Liver (tissue), 9 donors: ENCODE data around the gene CLEC18C. TPM values are rescaled to one million over a fixed set of nuclear protein-coding genes. Genes with fewer than 3 reads are reported as not detected.
A peak's percentile ranks its signal among the peaks of the same experiment; 100 is the strongest.

ENCODE experiments used
- DNase-seq: peaks from one replicate; pipeline ENCODE4 v3.0.0-alpha.2; 2017; ENCODE audit warnings: low spot score
- H3K27ac ChIP-seq, 2 donors: one replicate each; pipeline ENCODE4 v1.7.0; 2013; ENCODE audit warnings: inconsistent platforms in 2 of 2, low read length in 2 of 2, control low read depth in 1 of 2, low read depth in 1 of 2, mild to moderate bottlenecking in 1 of 2
- H3K27me3 ChIP-seq, 4 donors: one replicate each; pipeline versions ENCODE4 v1.6.1 to v1.7.0; 2013; ENCODE audit warnings: low read length in 3 of 4, inconsistent platforms in 1 of 4, mild to moderate bottlenecking in 1 of 4, moderate library complexity in 1 of 4; ENCODE audit not compliant: control insufficient read depth in 4 of 4, insufficient read depth in 4 of 4
- H3K36me3 ChIP-seq, 4 donors: one replicate each; pipeline versions ENCODE4 v1.6.1 to v1.7.0; 2013; ENCODE audit warnings: low read length in 3 of 4, mild to moderate bottlenecking in 3 of 4, low read depth in 1 of 4, moderate library complexity in 1 of 4; ENCODE audit not compliant: control insufficient read depth in 4 of 4, insufficient read depth in 3 of 4
- H3K4me1 ChIP-seq, 4 donors: one replicate each; pipeline versions ENCODE4 v1.6.1 to v1.7.0; 2013; ENCODE audit warnings: low read length in 3 of 4, mild to moderate bottlenecking in 3 of 4, moderate library complexity in 1 of 4; ENCODE audit not compliant: control insufficient read depth in 4 of 4, insufficient read depth in 4 of 4
- H3K4me3 ChIP-seq, 3 donors: one replicate each; pipeline versions ENCODE4 v1.6.1 to v1.7.0; 2013; ENCODE audit warnings: low read length in 3 of 3, control low read depth in 1 of 3, low read depth in 1 of 3, mild to moderate bottlenecking in 1 of 3
- H3K9ac ChIP-seq, 2 donors: one replicate each; pipeline ENCODE4 v1.7.0; 2013; ENCODE audit warnings: low read length in 2 of 2, mild to moderate bottlenecking in 2 of 2, moderate library complexity in 2 of 2, control low read depth in 1 of 2, low read depth in 1 of 2
- H3K9me3 ChIP-seq, 4 donors: one replicate each; pipeline versions ENCODE4 v1.6.1 to v1.7.0; 2013; ENCODE audit warnings: low read length in 3 of 4; ENCODE audit not compliant: control insufficient read depth in 4 of 4
- ATF3 ChIP-seq: IDR thresholded peaks from 2 replicates; pipeline ENCODE4 v1.6.1; 2016; ENCODE audit warnings: antibody characterized with exemption
- CTCF ChIP-seq: fragments of 150-350 bp; IDR thresholded peaks from 2 replicates; pipeline ENCODE4 v1.5.1; 2017; ENCODE audit warnings: improper control_type of control experiment, low read depth, low read length; ENCODE audit not compliant: missing input control
- EGR1 ChIP-seq, 2 donors: IDR thresholded peaks; 2 replicates each; pipeline ENCODE4 v1.6.1; 2016 to 2018; ENCODE audit warnings: antibody characterized with exemption in 2 of 2, low read depth in 2 of 2
- FOXA1 ChIP-seq: IDR thresholded peaks from 2 replicates; pipeline ENCODE4 v1.6.1; 2016; ENCODE audit warnings: antibody characterized with exemption
- FOXA2 ChIP-seq: IDR thresholded peaks from 2 replicates; pipeline ENCODE4 v1.6.1; 2016; ENCODE audit warnings: antibody characterized with exemption
- GABPA ChIP-seq, 2 donors: IDR thresholded peaks in 1 of 2; conservative IDR thresholded peaks in 1 of 2; 2 replicates each; pipeline ENCODE4 v1.6.1; 2016; ENCODE audit warnings: antibody characterized with exemption in 2 of 2, mild to moderate bottlenecking in 1 of 2, moderate library complexity in 1 of 2
- HNF4A ChIP-seq, 2 donors: conservative IDR thresholded peaks; 2 replicates each; pipeline ENCODE4 v1.6.1; 2016; ENCODE audit warnings: antibody characterized with exemption in 2 of 2, mild to moderate bottlenecking in 2 of 2
- HNF4G ChIP-seq: IDR thresholded peaks from 2 replicates; pipeline ENCODE4 v1.6.1; 2016; ENCODE audit warnings: antibody characterized with exemption
- JUND ChIP-seq, 2 donors: IDR thresholded peaks; 2 replicates each; pipeline ENCODE4 v1.6.1; 2016; ENCODE audit warnings: antibody characterized with exemption in 2 of 2
- MAX ChIP-seq: IDR thresholded peaks from 2 replicates; pipeline ENCODE4 v1.6.1; 2016; ENCODE audit warnings: antibody characterized with exemption
- NR2F2 ChIP-seq: IDR thresholded peaks from 2 replicates; pipeline ENCODE4 v1.6.1; 2016; ENCODE audit warnings: antibody characterized with exemption
- RAD21 ChIP-seq, 2 donors: IDR thresholded peaks; 2 replicates each; pipeline ENCODE4 v1.6.1; 2016; ENCODE audit warnings: antibody characterized with exemption in 2 of 2, mild to moderate bottlenecking in 2 of 2
- REST ChIP-seq: IDR thresholded peaks from 2 replicates; pipeline ENCODE4 v1.6.1; 2016; ENCODE audit warnings: antibody characterized with exemption, mild to moderate bottlenecking
- RXRA ChIP-seq, 2 donors: IDR thresholded peaks; 2 replicates each; pipeline ENCODE4 v1.6.1; 2017 to 2018; ENCODE audit warnings: antibody characterized with exemption in 2 of 2, mild to moderate bottlenecking in 1 of 2
- SP1 ChIP-seq: IDR thresholded peaks from 2 replicates; pipeline ENCODE4 v1.6.1; 2018; ENCODE audit warnings: antibody characterized with exemption, mild to moderate bottlenecking
- TAF1 ChIP-seq: conservative IDR thresholded peaks from 2 replicates; pipeline ENCODE4 v1.6.1; 2016; ENCODE audit warnings: antibody characterized with exemption, mild to moderate bottlenecking
- YY1 ChIP-seq: IDR thresholded peaks from 2 replicates; pipeline ENCODE4 v1.6.1; 2016; ENCODE audit warnings: antibody characterized with exemption, mild to moderate bottlenecking
- ZBTB33 ChIP-seq: IDR thresholded peaks from 2 replicates; pipeline ENCODE4 v1.6.1; 2016; ENCODE audit warnings: antibody characterized with exemption
- WGBS: extraction: QIAGEN DNeasy Blood & Tissue Kit; methylation state at CpG from one replicate; pipeline ENCODE4 v1.1.7; 2013; 5-methylcytosine and 5-hydroxymethylcytosine counted together
- polyA plus RNA-seq, 2 donors: library from polyadenylated mRNA; stranded (reverse) in 1 of 2; unstranded in 1 of 2; fragments of 200-250 nt in 1 of 2; fragments of >200 nt in 1 of 2; fragmentation: Nextera tagmentation in 1 of 2; extraction: Ambion mirVana in 1 of 2; gene quantifications; one replicate each; pipeline versions ENCODE4 v1.2.1 to v1.2.3, GENCODE V29; 2013 to 2015
- total RNA-seq, 2 donors: library from RNA; depleted of rRNA; stranded (reverse); fragments of >200 nt; gene quantifications; one replicate each; pipeline ENCODE4 v1.2.3, GENCODE V29; 2014
- donor health status: healthy.
- donor health status: healthy.
- donor health status: healthy.
- donor health status: healthy.
- donor health status: healthy.

Gene CLEC18C
- total and polyA plus RNA-seq, 4 donors: 0.03 to 0.25 (median 0.05) TPM; not detected in 1

GRCh38 chr16:70151941-70152509 lies 21.6 kb upstream of the CLEC18C start:
- DNase-seq: no peak
- Histone ChIP-seq H3K36me3 (peaks cover 5 to 79% (median 36%) of the 10 kb centered on the region in 4 donors), H3K9ac (peak overlapping the region in 1 of 2 donors; percentile 33), H3K9me3 (no peaks in the 10 kb centered on the region), H3K27me3 (no peaks in the 10 kb centered on the region), H3K4me1 (peaks cover 0 to 18% (median 14%) of the 10 kb centered on the region in 4 donors), H3K4me3 (peak overlapping the region in 2 of 3 donors; percentile 13 to 58), H3K27ac (peak overlapping the region; percentile 75 to 87)
- TF ChIP-seq CTCF: no peak
- no peak for TF ChIP-seq FOXA1
- no peak for TF ChIP-seq HNF4G
- no peak for TF ChIP-seq YY1
- no peak for TF ChIP-seq GABPA (IDR thresholded peaks at IDR 0.05 in 1 of 2, conservative IDR thresholded peaks at IDR 0.05 in 1 of 2)
- no peak for TF ChIP-seq ZBTB33
- no peak for TF ChIP-seq NR2F2
- no peak for TF ChIP-seq REST
- TF ChIP-seq SP1: no peak
- no peak for TF ChIP-seq EGR1 (IDR thresholded peaks at IDR 0.05; ENCODE audit: low read depth in 2 of 2)
- TF ChIP-seq FOXA2: no peak
- no peak for TF ChIP-seq ATF3
- TF ChIP-seq HNF4A (conservative IDR thresholded peaks at IDR 0.05): no peak
- no peak for TF ChIP-seq TAF1
- no peak for TF ChIP-seq JUND (IDR thresholded peaks at IDR 0.05)
- no peak for TF ChIP-seq MAX
- no peak for TF ChIP-seq RAD21 (IDR thresholded peaks at IDR 0.05)
- no peak for TF ChIP-seq RXRA (IDR thresholded peaks at IDR 0.05)
- 72% methylated on average over 17 of the region's 17 CpGs for WGBS
